Urinary bladder (tissue), 4 donors: ENCODE data around the gene DENND2A. TPM values are rescaled to one million over a fixed set of nuclear protein-coding genes. Genes with fewer than 3 reads are reported as not detected.
"Not testable (repeated sequence)": the region's sequence is repeated elsewhere in the genome, so short reads cannot be mapped to it uniquely, and the experiment has no call there.

ENCODE experiments used
- DNase-seq: peaks from one replicate; pipeline ENCODE4 v3.0.0-alpha.2; 2015; ENCODE audit errors: extremely low spot score
- H3K27ac ChIP-seq: one replicate; pipeline ENCODE4 v1.5.1; 2013; ENCODE audit warnings: low read depth, mild to moderate bottlenecking, moderate library complexity
- H3K36me3 ChIP-seq: one replicate; pipeline ENCODE4 v1.6.1; 2013; ENCODE audit warnings: mild to moderate bottlenecking, moderate library complexity; ENCODE audit not compliant: insufficient read depth
- H3K4me1 ChIP-seq: one replicate; pipeline ENCODE4 v1.6.1; 2013; ENCODE audit warnings: mild to moderate bottlenecking, moderate library complexity; ENCODE audit not compliant: insufficient read depth
- H3K4me3 ChIP-seq: one replicate; pipeline ENCODE4 v1.5.1; 2013; ENCODE audit warnings: low read depth, low read length
- WGBS: extraction: QIAGEN DNeasy Blood & Tissue Kit; methylation state at CpG from one replicate; pipeline ENCODE4 v1.1.7; 2013; 5-methylcytosine and 5-hydroxymethylcytosine counted together
- polyA plus RNA-seq: library from polyadenylated mRNA; stranded (reverse); fragments of 200-250 nt; gene quantifications from one replicate; pipeline ENCODE4 v1.2.3, GENCODE V29; 2013
- total RNA-seq: library from RNA; depleted of rRNA; stranded (reverse); fragments of >200 nt; gene quantifications from one replicate; pipeline ENCODE4 v1.2.3, GENCODE V29; 2014
- donor health status: healthy with polysubstance abuse.
- donor health status: healthy.

The DENND2A gene
- total and polyA plus RNA-seq, 2 donors = 16.9 to 34.4 TPM

- Histone ChIP-seq H3K4me1 (no peaks in the 10 kb centered on the region), H3K36me3 (no peaks in the 10 kb centered on the region), H3K4me3 (peak overlapping the region; percentile 5), H3K27ac (no peak overlapping the region)
- DNase-seq = peak; percentile 67
- WGBS = 19% methylated on average over 17 of the region's 17 CpGs
These were observed 98.9 kb downstream of the DENND2A start for GRCh38 chr7:140541513-140542227.

- DNase-seq = no peak
- 53% methylated on average over 4 of the region's 4 CpGs for WGBS
These were observed 99.5 kb downstream of the DENND2A start for GRCh38 chr7:140541176-140541512.

GRCh38 chr7:140540136-140540777 lies 100.4 kb downstream of the DENND2A start:
- Histone ChIP-seq H3K4me3 (no peak overlapping the region), H3K4me1 (no peaks in the 10 kb centered on the region), H3K36me3 (no peaks in the 10 kb centered on the region), H3K27ac (no peak overlapping the region)
- WGBS = 83% methylated on average over 18 of the region's 18 CpGs
- no peak for DNase-seq

More at GRCh38 chr7:140541176-140541512, 99.5 kb downstream of the DENND2A start:
- Histone ChIP-seq H3K4me1 (no peaks in the 10 kb centered on the region), H3K27ac (peak overlapping the region; percentile 26), H3K36me3 (no peaks in the 10 kb centered on the region), H3K4me3 (no peak overlapping the region)

DNA sequence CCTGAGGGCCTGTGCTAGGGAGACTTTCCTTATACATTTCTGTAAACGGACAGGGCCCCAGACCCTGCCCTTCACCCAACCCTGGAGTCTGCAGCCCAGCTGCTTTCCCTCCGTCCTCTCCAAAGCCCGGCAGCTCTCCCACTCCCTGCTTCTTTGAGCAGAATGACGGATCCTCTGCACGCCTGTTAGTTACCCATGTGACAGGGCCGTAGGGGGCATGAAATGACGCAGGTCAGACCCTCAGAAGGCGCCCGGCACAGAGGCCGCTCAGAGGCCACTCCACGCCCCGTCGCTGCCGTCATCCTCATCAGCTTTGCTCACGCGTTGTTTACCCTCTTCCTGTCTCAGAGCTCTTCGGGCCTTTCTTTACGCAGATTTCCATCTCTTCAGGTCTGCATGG lies 101.2 kb downstream of the DENND2A start:
- no peak overlapping the region for H3K4me3 ChIP-seq
- no peaks in the 10 kb centered on the region for H3K36me3 ChIP-seq
- no peak overlapping the region for H3K27ac ChIP-seq
- WGBS = 88% methylated on average over 18 of the region's 18 CpGs
- DNase-seq = no peak
- H3K4me1 ChIP-seq = no peaks in the 10 kb centered on the region

DNA sequence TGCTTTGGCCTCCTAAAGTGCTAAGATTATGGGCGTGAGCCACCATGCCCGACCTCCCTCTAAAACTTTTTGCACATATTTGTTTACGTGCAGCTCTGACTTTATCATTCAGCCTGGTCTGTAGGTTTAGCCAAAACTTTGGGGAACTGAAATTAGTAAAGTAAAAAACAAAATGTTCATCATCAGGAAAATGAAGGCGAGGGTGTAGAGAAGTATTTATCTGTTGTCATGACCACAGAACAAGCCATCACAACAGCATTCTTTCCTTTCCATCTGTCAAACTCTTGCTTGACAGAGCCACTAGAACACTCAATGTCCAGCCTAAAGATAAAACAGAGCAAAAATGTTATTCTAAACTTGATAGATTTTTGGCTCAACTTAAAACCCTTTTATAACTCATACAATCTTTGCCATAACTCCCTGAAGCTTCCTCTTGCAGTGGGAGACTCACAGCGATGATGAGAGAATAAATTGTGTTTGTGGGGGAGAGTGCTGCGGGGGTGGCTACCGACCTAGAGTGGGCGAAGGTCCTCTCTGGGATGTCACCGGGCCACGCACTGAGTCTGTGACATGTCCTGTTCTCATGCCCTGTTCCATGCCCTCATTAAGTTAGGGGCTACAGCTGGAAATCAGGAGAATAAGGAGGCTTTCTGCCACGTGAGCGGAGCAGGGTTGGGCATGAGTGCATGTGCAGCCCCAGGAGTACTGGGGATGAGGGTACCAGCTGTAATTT lies 102.7 kb downstream of the DENND2A start:
- Histone ChIP-seq H3K36me3 (no peaks in the 10 kb centered on the region), H3K4me1 (no peaks in the 10 kb centered on the region), H3K4me3 (no peak overlapping the region), H3K27ac (peak overlapping the region; percentile 12)
- 51% methylated on average over 12 of the region's 12 CpGs for WGBS
- no peak for DNase-seq

- Histone ChIP-seq H3K4me1 (no peaks in the 10 kb centered on the region), H3K27ac (no peak overlapping the region), H3K36me3 (no peaks in the 10 kb centered on the region), H3K4me3 (no peak overlapping the region)
- DNase-seq = no peak
- WGBS = 49% methylated on average over 3 of the region's 3 CpGs
These were observed 105.9 kb downstream of the DENND2A start for GRCh38 chr7:140534743-140535142.

DNA sequence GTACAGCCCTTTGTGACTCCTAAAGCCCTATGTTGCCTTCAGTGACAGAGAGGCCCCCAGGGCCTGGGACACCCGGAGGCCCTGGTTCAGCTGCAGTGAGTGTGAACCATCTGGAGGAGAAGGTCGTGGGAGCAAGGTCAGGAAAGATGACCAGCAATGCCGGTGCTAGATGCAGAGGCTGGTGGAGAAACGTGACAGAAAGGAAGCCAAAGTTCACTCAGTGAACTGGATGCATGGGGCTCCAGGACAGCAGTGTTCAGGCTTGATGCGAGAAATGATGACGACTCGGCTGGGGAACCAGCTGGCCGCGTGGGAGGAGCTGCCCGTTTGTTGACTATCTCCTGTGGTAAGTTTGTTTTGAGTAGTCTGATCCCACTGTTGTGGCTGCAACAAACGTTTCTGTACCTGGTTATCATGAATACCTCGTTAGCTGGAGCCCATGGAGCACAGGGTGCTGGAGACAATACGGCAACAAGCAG lies 107.2 kb downstream of the DENND2A start:
- Histone ChIP-seq H3K4me1 (no peaks in the 10 kb centered on the region), H3K4me3 (no peak overlapping the region), H3K36me3 (no peaks in the 10 kb centered on the region), H3K27ac (no peak overlapping the region)
- 77% methylated on average over 13 of the region's 13 CpGs for WGBS
- no peak for DNase-seq

- not testable (repeated sequence) for H3K36me3 ChIP-seq, DNase-seq, H3K4me1 ChIP-seq, H3K27ac ChIP-seq, H3K4me3 ChIP-seq
- 86% methylated on average over 4 of the region's 4 CpGs for WGBS
These were observed 111.2 kb downstream of the DENND2A start for GRCh38 chr7:140529428-140529827.

- Histone ChIP-seq H3K27ac (no peak overlapping the region), H3K4me1 (no peaks in the 10 kb centered on the region), H3K36me3 (no peaks in the 10 kb centered on the region), H3K4me3 (no peak overlapping the region)
- DNase-seq = no peak
- 83% methylated on average over 31 of the region's 31 CpGs for WGBS
These were observed 113.6 kb downstream of the DENND2A start for GRCh38 chr7:140526787-140527664.

DNA sequence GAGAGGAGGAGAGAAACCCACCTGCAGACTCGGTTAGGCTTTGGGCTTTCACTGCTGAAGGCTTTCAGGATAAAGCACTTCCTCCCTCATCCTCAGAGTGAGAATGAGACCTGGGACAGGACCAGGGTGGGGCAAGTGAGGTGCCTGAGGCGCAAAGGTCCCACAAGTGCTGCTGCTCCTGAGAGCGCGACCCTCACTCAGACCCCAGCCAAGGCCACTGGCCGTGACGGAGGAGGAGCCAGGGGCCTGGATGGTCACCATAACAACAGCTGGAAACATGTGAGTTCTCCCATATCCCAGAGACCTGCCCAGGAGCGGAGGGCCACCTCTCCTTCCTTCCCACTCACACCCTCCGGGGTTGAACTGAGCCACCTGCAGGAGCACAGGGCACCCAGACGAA lies 114.4 kb downstream of the DENND2A start:
- no peak overlapping the region for H3K27ac ChIP-seq
- no peaks in the 10 kb centered on the region for H3K36me3 ChIP-seq
- H3K4me3 ChIP-seq = no peak overlapping the region
- no peak for DNase-seq
- H3K4me1 ChIP-seq = no peaks in the 10 kb centered on the region
- 76% methylated on average over 9 of the region's 9 CpGs for WGBS

DNA sequence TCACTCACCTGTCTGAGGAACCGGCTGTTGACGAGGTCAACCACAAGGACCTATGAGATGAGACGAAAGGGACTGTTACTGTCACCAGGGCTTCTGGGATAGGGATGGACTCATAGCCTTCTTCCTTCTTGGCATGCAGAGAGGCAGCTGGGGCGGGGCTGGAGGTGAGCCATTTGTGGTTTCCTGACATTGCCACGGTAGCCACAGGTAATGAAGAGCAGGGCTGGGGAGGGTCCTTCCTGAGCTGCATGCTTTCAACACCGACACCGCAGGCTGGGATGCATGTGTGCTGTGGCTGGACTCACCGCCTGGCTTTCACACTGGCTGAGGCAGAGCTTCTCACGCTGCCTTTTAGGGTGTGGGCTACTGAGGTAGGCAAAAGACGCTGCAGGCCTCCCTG lies 114.9 kb downstream of the DENND2A start:
- no peak for DNase-seq
- H3K4me1 ChIP-seq = no peaks in the 10 kb centered on the region
- no peak overlapping the region for H3K4me3 ChIP-seq
- WGBS = 87% methylated on average over 10 of the region's 10 CpGs
- no peaks in the 10 kb centered on the region for H3K36me3 ChIP-seq
- H3K27ac ChIP-seq = no peak overlapping the region

DNA sequence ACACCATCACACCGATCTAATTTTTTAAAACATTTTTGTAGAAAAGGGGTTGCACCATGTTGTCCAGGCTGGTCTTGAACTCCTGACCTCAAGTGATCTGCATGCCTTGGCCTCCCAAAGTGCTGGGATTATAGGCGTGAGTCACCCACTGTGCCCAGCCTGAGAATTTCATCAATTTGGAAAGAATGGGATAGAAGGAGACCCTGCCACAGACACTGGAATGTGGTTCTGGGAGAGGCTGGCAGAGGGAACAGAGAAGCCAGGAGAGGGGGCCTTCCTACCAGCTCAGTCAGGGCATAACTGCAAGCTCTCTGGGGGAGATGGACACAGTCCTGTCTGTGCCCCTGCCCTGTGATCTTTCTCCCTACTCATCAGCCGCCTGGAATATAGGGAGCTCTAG lies 119.2 kb downstream of the DENND2A start:
- Histone ChIP-seq H3K36me3 (no peaks in the 10 kb centered on the region), H3K27ac (no peak overlapping the region), H3K4me3 (no peak overlapping the region), H3K4me1 (no peaks in the 10 kb centered on the region)
- DNase-seq = no peak
- WGBS = 88% methylated on average over 3 of the region's 3 CpGs

DNA sequence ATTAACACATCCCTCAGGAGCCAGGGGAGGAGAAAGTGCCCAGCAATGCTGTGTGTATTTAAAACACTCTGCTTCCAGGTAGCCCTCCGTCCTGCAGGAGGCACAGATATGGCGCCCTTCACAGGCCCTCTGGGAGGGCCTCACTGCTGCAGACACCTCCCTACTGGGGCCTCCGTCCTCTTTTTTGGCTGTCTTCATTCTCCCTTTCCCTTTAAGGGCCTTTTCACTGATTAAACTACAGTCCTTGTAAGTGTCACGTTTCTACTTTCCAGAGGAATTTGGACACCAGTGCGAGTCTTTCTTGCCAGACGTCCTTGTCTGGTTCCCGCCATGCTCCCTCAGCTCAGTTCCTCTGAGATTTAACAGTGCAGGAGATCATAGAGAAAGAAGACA lies 121.6 kb downstream of the DENND2A start:
- H3K36me3 ChIP-seq = no peaks in the 10 kb centered on the region
- no peaks in the 10 kb centered on the region for H3K4me1 ChIP-seq
- no peak overlapping the region for H3K4me3 ChIP-seq
- no peak overlapping the region for H3K27ac ChIP-seq
- no peak for DNase-seq
- 40% methylated on average over 7 of the region's 7 CpGs for WGBS
